IMR-90 (cell line): ENCODE data around the gene NBPF1. TPM values are rescaled to one million over a fixed set of nuclear protein-coding genes. Genes with fewer than 3 reads are reported as not detected.

Experiments used
- ATAC-seq: fragments of 200-7000 bp; cut with Tn5 transposase; 2 replicates; pipeline ENCODE4 v1.9.1; 2020; ENCODE audit warnings: low read depth, mild to moderate bottlenecking, moderate library complexity
- BruUV-seq: library from RNA; stranded (reverse); fragments of 400-500 nt; replicated peaks from 2 replicates; lab custom pipeline; 2021; lab: Mats Ljungman, UMichigan
- CTCF ChIA-PET: fragments of 300-600 bp; formaldehyde crosslinking; extraction: SDS; loops from one replicate; lab custom pipeline; 2021; ENCODE audit warnings: antibody characterized with exemption; lab: Yijun Ruan, JAX
- POLR2A ChIA-PET: fragments of 300-600 bp; sonication (Branson Sonifier 250); formaldehyde crosslinking; loops from one replicate; lab custom pipeline; 2022; ENCODE audit warnings: antibody characterized with exemption; ENCODE audit not compliant: unreplicated experiment; lab: Charles Lee
- DNase-seq: peaks from one replicate; pipeline ENCODE4 v3.0.0; 2013
- H2AFZ ChIP-seq: replicated peaks from 2 replicates; pipeline ENCODE3; 2013; ENCODE audit warnings: low read length, mild to moderate bottlenecking; ENCODE audit not compliant: poor library complexity
- H2AK5ac ChIP-seq: 2 replicates; pipeline ENCODE4 v1.6.1; 2013; ENCODE audit warnings: low read depth, low read length, inconsistent platforms
- H2AK9ac ChIP-seq: replicated peaks from 2 replicates; pipeline ENCODE3; 2013; ENCODE audit warnings: mild to moderate bottlenecking, low read depth, low read length, moderate library complexity; ENCODE audit not compliant: poor library complexity
- H2BK120ac ChIP-seq: 2 replicates; pipeline ENCODE4 v1.6.1; 2013; ENCODE audit warnings: low read depth, low read length, inconsistent platforms
- H2BK15ac ChIP-seq: 3 replicates; pipeline ENCODE4 v1.6.1; 2013; ENCODE audit warnings: low read depth, low read length, inconsistent platforms
- H2BK20ac ChIP-seq: 2 replicates; pipeline ENCODE4 v1.6.1; 2013; ENCODE audit warnings: low read depth, mild to moderate bottlenecking, inconsistent platforms, low read length, moderate library complexity
- H2BK5ac ChIP-seq: 2 replicates; pipeline ENCODE4 v1.6.1; 2013; ENCODE audit warnings: mild to moderate bottlenecking, low read depth, low read length, inconsistent platforms; ENCODE audit not compliant: poor library complexity, severe bottlenecking
- H3K14ac ChIP-seq: replicated peaks from 2 replicates; pipeline ENCODE4 v1.6.1; 2013; ENCODE audit warnings: low read depth, low read length, inconsistent platforms
- H3K18ac ChIP-seq: 2 replicates; pipeline ENCODE4 v1.6.1; 2013; ENCODE audit warnings: low read depth, low read length, control low read depth
- H3K23ac ChIP-seq: 2 replicates; pipeline ENCODE4 v1.6.1; 2013; ENCODE audit warnings: low read depth, low read length, inconsistent platforms
- H3K27ac ChIP-seq: 2 replicates; pipeline ENCODE4 v1.5.1; 2013; ENCODE audit warnings: mild to moderate bottlenecking, control low read depth, low read length; ENCODE audit not compliant: insufficient read depth
- H3K27me3 ChIP-seq: 2 replicates; pipeline ENCODE4 v1.6.1; 2013; ENCODE audit warnings: low read length; ENCODE audit not compliant: control insufficient read depth, insufficient read depth
- H3K36me3 ChIP-seq: 2 replicates; pipeline ENCODE4 v1.6.1; 2013; ENCODE audit warnings: low read length, mixed read lengths; ENCODE audit not compliant: control insufficient read depth, insufficient read depth
- H3K4ac ChIP-seq: 2 replicates; pipeline ENCODE4 v1.6.1; 2013; ENCODE audit warnings: low read depth, low read length, inconsistent platforms
- H3K4me1 ChIP-seq: 2 replicates; pipeline ENCODE4 v1.6.1; 2013; ENCODE audit warnings: low read length, mixed read lengths; ENCODE audit not compliant: control insufficient read depth, insufficient read depth
- H3K4me2 ChIP-seq: 2 replicates; pipeline ENCODE4 v1.6.1; 2013; ENCODE audit warnings: low read depth, mild to moderate bottlenecking, control low read depth, low read length, moderate library complexity
- H3K4me3 ChIP-seq: 2 replicates; pipeline ENCODE4 v1.5.1; 2013; ENCODE audit warnings: low read depth, mild to moderate bottlenecking, control low read depth, low read length, moderate library complexity; ENCODE audit not compliant: insufficient read depth
- H3K56ac ChIP-seq: 2 replicates; pipeline ENCODE4 v1.6.1; 2013; ENCODE audit warnings: low read length, inconsistent platforms; ENCODE audit not compliant: insufficient read depth; ENCODE audit errors: extremely low read depth
- H3K79me1 ChIP-seq, 2 experiments: 2 replicates each; pipeline ENCODE4 v1.6.1; 2013; ENCODE audit warnings: low read length in 2 of 2, inconsistent platforms in 1 of 2, low read depth in 1 of 2
- H3K9ac ChIP-seq: 2 replicates; pipeline ENCODE4 v1.6.1; 2013; ENCODE audit warnings: low read depth, low read length, control low read depth
- H3K9me1 ChIP-seq: 2 replicates; pipeline ENCODE4 v1.6.1; 2013; ENCODE audit warnings: low read length, inconsistent platforms; ENCODE audit not compliant: insufficient read depth
- H3K9me3 ChIP-seq: 2 replicates; pipeline ENCODE4 v1.6.1; 2013; ENCODE audit warnings: low read length; ENCODE audit not compliant: control insufficient read depth, insufficient read depth
- H4K20me1 ChIP-seq: 2 replicates; pipeline ENCODE4 v1.6.1; 2013; ENCODE audit warnings: low read length, inconsistent platforms; ENCODE audit not compliant: insufficient read depth
- H4K5ac ChIP-seq: 2 replicates; pipeline ENCODE4 v1.6.1; 2013; ENCODE audit warnings: mild to moderate bottlenecking, low read depth, low read length, control low read depth
- H4K8ac ChIP-seq, 2 experiments: 2 replicates each; pipeline ENCODE4 v1.6.1; 2013; ENCODE audit warnings: low read depth in 2 of 2, low read length in 2 of 2, control low read depth in 1 of 2, inconsistent platforms in 1 of 2
- H4K91ac ChIP-seq: 2 replicates; pipeline ENCODE4 v1.6.1; 2013; ENCODE audit warnings: low read depth, low read length, inconsistent platforms; ENCODE audit not compliant: insufficient read depth
- BHLHE40 ChIP-seq: fragments of 150-350 bp; IDR thresholded peaks from 2 replicates; pipeline ENCODE4 v1.6.1; 2016; ENCODE audit warnings: mild to moderate bottlenecking, low read depth, low read length
- CEBPB ChIP-seq: IDR thresholded peaks from 2 replicates; pipeline ENCODE4 v1.6.1; 2012; ENCODE audit warnings: low read depth, low read length, improper control_type of control experiment
- CTCF ChIP-seq: conservative IDR thresholded peaks from 2 replicates; pipeline ENCODE4 v1.5.1; 2012; ENCODE audit warnings: mild to moderate bottlenecking, low read depth, low read length, improper control_type of control experiment
- FOS ChIP-seq: fragments of 150-350 bp; IDR thresholded peaks from 2 replicates; pipeline ENCODE4 v1.6.1; 2016; ENCODE audit warnings: low read depth, low read length
- MAFK ChIP-seq: IDR thresholded peaks from 2 replicates; pipeline ENCODE4 v1.6.1; 2012; ENCODE audit warnings: low read depth, low read length, improper control_type of control experiment
- MAZ ChIP-seq: IDR thresholded peaks from 2 replicates; pipeline ENCODE4 v1.6.1; 2012; ENCODE audit warnings: low read depth, mild to moderate bottlenecking, low read length, improper control_type of control experiment, moderate library complexity, borderline replicate concordance
- MXI1 ChIP-seq: IDR thresholded peaks from 2 replicates; pipeline ENCODE4 v1.6.1; 2012; ENCODE audit warnings: low read depth, mild to moderate bottlenecking, low read length, moderate library complexity, borderline replicate concordance
- NFE2L2 ChIP-seq: fragments of 150-350 bp; IDR thresholded peaks from 2 replicates; pipeline ENCODE4 v1.6.1; 2016; ENCODE audit warnings: low read depth, mild to moderate bottlenecking, low read length
- POLR2A ChIP-seq: IDR thresholded peaks from 2 replicates; pipeline ENCODE4 v1.6.1; 2012; ENCODE audit warnings: mild to moderate bottlenecking, low read depth, low read length
- RAD21 ChIP-seq: IDR thresholded peaks from 2 replicates; pipeline ENCODE4 v1.6.1; 2012; ENCODE audit warnings: low read length, improper control_type of control experiment
- RCOR1 ChIP-seq: IDR thresholded peaks from 2 replicates; pipeline ENCODE4 v1.6.1; 2012; ENCODE audit warnings: mild to moderate bottlenecking, low read length, improper control_type of control experiment; ENCODE audit not compliant: insufficient replicate concordance
- RFX5 ChIP-seq: IDR thresholded peaks from 2 replicates; pipeline ENCODE4 v1.8.0; 2012; ENCODE audit warnings: low read depth, mild to moderate bottlenecking, low read length, moderate library complexity
- SMC3 ChIP-seq: fragments of 150-350 bp; IDR thresholded peaks from 2 replicates; pipeline ENCODE4 v1.6.1; 2016; ENCODE audit warnings: low read depth, mild to moderate bottlenecking, antibody characterized with exemption, low read length, moderate library complexity
- USF2 ChIP-seq: fragments of 150-350 bp; IDR thresholded peaks from 2 replicates; pipeline ENCODE4 v1.6.1; 2017; ENCODE audit warnings: mild to moderate bottlenecking, antibody characterized with exemption, low read length, low read depth
- WGBS, 2 experiments: methylation state at CpG; one replicate each; pipeline versions ENCODE4 v1.1.5 to v1.1.7; 2013; ENCODE audit warnings: missing lambda C conversion rate in 2 of 2; ENCODE audit not compliant: insufficient read length in 1 of 2; ENCODE audit errors: extremely low coverage in 2 of 2; 5-methylcytosine and 5-hydroxymethylcytosine counted together
- dilution Hi-C: fragments of 300-500 bp; cut with HindIII; formaldehyde crosslinking; loops from one replicate; pipeline ENCODE4 v1.14.3; 2018; ENCODE audit warnings: low sequenced_read_pairs; ENCODE audit not compliant: unreplicated experiment
- in situ Hi-C: fragments of 300-500 bp; cut with MboI; formaldehyde crosslinking; loops from 3 replicates; pipeline ENCODE4 v1.14.3; 2019; ENCODE audit warnings: low sequenced_read_pairs, inconsistent platforms, mixed read lengths
- intact Hi-C: fragments of 100-400 bp; cut with micrococcal nuclease; formaldehyde crosslinking; loops from 2 replicates; pipeline ENCODE4 v1.10.0; 2022
- polyA plus RNA-seq, 3 experiments: library from polyadenylated mRNA; depleted of rRNA; stranded (reverse); fragments of >200 nt; gene quantifications; 2 replicates each; pipeline ENCODE4 v1.2.3, GENCODE V29; 2012; ENCODE audit warnings: low replicate concordance in 1 of 3
- total RNA-seq: library from RNA; depleted of rRNA; stranded (reverse); fragments of >200 nt; gene quantifications from 2 replicates; pipeline ENCODE4 v1.2.3, GENCODE V29; 2012
- TF ChIP-seq, protein P1 (sequence below): fragments of 150-350 bp; IDR thresholded peaks from 2 replicates; pipeline ENCODE4 v1.6.1; 2016; ENCODE audit warnings: low read depth, mild to moderate bottlenecking, low read length, moderate library complexity, borderline replicate concordance

Gene NBPF1
- total and polyA plus RNA-seq, 2 of the 4 experiments (the other 2 are of a cell fraction): 18.8 to 25.3 TPM

DNA sequence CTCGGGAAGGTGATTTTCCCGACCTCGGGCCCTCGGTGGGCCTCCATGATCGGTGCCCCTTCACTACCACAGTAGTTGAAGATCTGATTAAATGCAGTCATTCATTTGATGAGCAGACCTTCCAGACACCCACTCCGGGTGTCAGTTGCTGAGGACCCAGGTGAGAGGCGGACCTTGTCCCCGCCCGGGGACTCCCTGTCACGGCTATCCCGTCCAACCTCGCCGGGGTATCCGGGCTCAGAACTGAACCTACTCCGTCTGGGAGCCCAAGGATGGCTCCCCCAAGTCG is 30.8 kb upstream of the NBPF1 start:
- Histone ChIP-seq H4K5ac (peak overlapping the region; percentile 73), H2BK15ac (no peak overlapping the region), H3K18ac (no peak overlapping the region; the same call in 1 of the 2 replicates), H3K4ac (peak overlapping the region; percentile 73), H4K8ac (peak overlapping the region; percentile 94 to 99), H3K23ac (peak overlapping the region; percentile 56; the same call in 1 of the 2 replicates), H3K79me1 (peaks cover 18 to 39% of the 10 kb centered on the region in 2 experiments), H3K36me3 (no peaks in the 10 kb centered on the region), H3K4me2 (peak overlapping the region; percentile 83), H2BK120ac (peak overlapping the region; percentile 68; the same call in 1 of the 2 replicates), H3K27me3 (no peaks in the 10 kb centered on the region), H3K9me3 (no peaks in the 10 kb centered on the region), H2AK9ac (peak overlapping the region; percentile 74), H2BK20ac (no peak overlapping the region), H3K56ac (peak overlapping the region; percentile 76; the same call in 1 of the 2 replicates), H2BK5ac (peak overlapping the region; percentile 75), H3K14ac (peak overlapping the region; percentile 72), H3K9ac (peak overlapping the region; percentile 89), H4K20me1 (no peaks in the 10 kb centered on the region; the same call in 1 of the 2 replicates), H3K4me3 (peak overlapping the region; percentile 74), H4K91ac (0 out of 2 replicates have a peak overlapping the region, but pooled peaks have one; percentile 77), H2AFZ (peak overlapping the region; percentile 96), H2AK5ac (peak overlapping the region; percentile 27), H3K9me1 (peaks cover 2% of the 10 kb centered on the region; the same call in 1 of the 2 replicates), H3K4me1 (peaks cover 8% of the 10 kb centered on the region), H3K27ac (peak overlapping the region; percentile 75)
- DNase-seq: no peak
- in situ Hi-C loops (no loop called here), dilution Hi-C loops (no loop called here), intact Hi-C loops (no loop called here)
- ATAC-seq: no peak
- ChIA-PET CTCF (no interaction called here), POLR2A (no interaction called here)
- TF ChIP-seq CTCF (no peak), BHLHE40 (no peak), POLR2A (no peak), SMC3 (no peak), MXI1 (no peak), FOS (no peak), RFX5 (no peak), MAZ (no peak), NFE2L2 (no peak), USF2 (no peak), CEBPB (no peak), RCOR1 (no peak), MAFK (no peak), RAD21 (no peak)
- TF ChIP-seq, protein P1, sequence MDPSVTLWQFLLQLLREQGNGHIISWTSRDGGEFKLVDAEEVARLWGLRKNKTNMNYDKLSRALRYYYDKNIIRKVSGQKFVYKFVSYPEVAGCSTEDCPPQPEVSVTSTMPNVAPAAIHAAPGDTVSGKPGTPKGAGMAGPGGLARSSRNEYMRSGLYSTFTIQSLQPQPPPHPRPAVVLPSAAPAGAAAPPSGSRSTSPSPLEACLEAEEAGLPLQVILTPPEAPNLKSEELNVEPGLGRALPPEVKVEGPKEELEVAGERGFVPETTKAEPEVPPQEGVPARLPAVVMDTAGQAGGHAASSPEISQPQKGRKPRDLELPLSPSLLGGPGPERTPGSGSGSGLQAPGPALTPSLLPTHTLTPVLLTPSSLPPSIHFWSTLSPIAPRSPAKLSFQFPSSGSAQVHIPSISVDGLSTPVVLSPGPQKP: no peak
- WGBS, 2 experiments: 1% methylated on average over 12 of the region's 16 CpGs; no CpG with 5 or more reads in 1 of the 2 experiments
- BruUV-seq: no TSS peak
